ENCODE results near the gene MATN4.
"Not testable (repeated sequence)": the region's sequence is repeated elsewhere in the genome, so short reads cannot be mapped to it uniquely, and the experiment has no call there.

The MATN4 gene, protein sequence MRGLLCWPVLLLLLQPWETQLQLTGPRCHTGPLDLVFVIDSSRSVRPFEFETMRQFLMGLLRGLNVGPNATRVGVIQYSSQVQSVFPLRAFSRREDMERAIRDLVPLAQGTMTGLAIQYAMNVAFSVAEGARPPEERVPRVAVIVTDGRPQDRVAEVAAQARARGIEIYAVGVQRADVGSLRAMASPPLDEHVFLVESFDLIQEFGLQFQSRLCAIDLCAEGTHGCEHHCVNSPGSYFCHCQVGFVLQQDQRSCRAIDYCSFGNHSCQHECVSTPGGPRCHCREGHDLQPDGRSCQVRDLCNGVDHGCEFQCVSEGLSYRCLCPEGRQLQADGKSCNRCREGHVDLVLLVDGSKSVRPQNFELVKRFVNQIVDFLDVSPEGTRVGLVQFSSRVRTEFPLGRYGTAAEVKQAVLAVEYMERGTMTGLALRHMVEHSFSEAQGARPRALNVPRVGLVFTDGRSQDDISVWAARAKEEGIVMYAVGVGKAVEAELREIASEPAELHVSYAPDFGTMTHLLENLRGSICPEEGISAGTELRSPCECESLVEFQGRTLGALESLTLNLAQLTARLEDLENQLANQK

GRCh38 chr20:45308117-45308778, at the start of gene MATN4:
Gene MATN4, minus strand, starts transcription at chr20:45308299. Its CDS starts 2,717 bp downstream, at chr20:45305582.
- no peak for DNase-seq (ENCODE audit: low read depth)

DNA sequence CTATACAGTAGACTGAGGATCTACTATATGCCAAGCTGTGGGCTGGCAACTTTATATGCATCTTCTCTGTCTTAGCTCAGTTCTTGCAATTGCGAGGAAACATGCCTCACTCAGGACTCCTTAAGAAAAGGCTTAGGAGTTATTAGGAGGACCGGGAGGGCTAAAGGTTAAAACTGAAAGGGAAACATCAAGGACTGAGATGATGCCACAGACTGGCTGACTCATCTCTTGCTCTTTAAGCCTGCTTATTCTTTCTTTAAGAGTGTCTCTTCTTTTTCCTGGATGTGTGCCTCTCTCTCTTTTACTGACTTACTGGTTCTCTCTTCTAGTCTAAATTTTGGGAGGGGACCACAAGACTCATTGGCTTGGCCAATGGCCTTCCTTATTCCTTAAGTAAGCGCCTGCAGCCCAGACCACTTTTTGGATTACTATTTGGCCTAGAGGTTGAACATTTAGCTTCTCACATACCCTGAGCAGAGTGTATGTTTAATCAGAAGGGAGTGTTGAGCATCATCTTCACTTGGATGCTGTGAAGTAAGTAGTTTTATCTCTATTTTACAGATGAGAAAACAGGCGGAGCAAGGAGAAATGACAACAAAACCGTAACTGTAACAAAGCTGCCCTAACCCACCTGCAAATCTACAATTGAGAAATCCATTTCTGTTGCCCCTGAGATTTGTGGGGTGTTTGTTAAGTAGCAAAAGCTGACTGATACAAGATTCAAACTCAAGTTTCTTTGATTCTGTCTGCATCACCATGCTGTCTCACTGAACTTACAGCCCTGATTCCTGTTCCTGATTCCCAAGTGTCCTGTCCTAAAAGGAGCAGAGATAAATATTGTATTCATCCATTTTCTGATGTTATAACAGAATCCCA, 47.3 kb upstream of the MATN4 start:
- DNase-seq (ENCODE audit: low read depth), result peak; percentile 58

- no peak for DNase-seq (ENCODE audit: low read depth)
Observed at GRCh38 chr20:45354423-45355208, 46.5 kb upstream of the MATN4 start.

DNA sequence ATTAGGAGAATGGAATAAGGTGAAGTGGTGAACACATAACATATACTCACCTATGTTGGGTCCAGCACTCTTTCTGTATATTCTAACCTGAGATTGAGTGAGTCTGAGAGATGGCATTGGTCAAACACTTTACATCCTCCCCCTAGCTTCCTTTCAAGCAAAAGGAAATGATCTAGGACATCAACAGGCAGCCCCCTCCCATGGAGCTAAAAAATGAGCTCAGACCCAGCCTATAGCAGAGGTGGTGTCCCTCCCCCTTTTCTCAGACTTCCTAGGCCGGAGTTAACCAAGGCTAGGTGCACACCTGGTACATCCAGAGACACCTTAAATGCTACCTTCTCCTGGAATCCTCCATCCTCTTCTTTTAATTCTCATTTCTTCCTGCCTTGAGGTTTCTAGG, 45.6 kb upstream of the MATN4 start:
- DNase-seq (ENCODE audit: low read depth), result no peak

- no peak for DNase-seq (ENCODE audit: low read depth)
Observed at GRCh38 chr20:45352729-45353128, 44.6 kb upstream of the MATN4 start.

DNA sequence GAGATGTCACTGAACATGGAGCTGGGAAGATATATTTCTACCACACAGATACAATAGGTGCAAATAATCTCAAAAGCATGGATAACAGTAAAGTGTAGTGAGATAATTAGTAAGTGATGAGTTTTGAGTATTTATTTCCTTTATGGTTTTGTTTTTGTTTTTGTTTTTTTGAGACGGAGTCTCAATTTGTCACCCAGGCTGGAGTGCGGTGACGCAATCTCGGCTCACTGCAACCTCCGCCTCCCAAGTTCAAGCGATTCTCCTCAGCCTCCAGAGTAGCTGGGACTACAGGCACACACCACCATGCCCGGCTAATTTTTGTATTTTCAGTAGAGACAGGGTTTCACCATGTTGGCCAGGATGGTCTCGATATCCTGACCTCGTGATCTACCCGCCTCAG, 42.7 kb upstream of the MATN4 start:
- DNase-seq (ENCODE audit: low read depth), result not testable (repeated sequence)

DNA sequence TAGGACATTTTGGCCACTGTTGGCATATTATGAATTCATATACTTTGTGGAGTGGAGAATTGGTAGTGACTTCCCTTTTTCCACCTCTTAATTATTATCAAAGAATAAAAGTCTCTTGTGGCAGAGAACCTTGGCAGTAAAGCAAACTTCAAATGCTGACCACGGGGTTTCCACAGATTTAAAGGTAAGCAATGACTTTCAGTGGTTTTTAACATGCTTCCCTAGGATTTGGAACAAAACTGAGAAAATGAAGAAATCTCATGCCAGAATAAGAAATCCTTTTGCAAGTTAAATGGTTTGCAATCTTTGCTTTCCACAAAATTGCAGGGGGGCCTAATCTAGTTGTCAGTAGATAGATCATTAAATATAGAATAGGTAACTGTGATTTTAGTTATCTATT, 42.1 kb upstream of the MATN4 start:
- no peak for DNase-seq (ENCODE audit: low read depth)

DNA sequence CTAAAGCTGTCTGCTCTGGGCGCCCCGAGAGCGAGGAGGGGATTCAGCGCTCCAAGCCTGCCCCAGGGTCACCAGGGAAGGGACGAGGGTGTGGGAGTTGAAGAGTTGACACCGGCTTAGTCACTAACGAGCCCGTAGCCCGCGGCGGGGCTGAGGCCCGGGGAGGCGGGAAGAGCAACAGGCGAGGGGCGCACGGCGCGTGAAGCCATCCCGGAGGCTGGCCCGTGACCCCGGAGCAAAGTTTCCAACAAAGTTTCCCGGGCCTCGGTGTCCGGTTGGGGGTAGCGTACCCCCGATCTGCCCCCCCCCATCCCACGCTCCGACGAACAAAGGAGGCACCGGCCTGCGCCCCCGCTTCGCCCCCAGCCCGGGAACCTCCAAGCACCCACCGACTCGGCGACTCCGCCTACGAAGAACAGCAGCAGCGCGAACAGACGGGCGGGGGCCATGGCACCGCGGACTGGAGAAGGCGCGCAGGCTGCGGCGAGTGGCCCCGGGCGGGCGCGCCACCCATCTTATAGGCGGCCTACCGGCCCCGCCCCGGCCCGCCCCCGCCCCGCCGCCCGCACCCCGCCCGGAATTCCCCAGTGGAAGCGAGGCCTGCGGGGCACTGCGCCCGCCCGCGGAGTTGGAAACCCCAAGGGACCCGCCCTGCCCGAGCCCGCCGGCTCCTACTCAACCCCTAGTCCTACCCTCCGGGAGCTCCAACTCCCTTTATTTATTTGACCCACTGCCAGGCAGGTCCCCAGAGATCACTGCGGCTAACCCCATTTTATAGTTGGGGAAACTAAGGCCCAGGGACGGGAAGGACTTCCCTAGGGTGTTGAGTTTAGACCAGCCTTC, 40.1 kb upstream of the MATN4 start, which contains the start of gene SDC4:
Gene SDC4 (minus strand): TSS at position 489 of the 843 bp plus-strand sequence. CDS start 40 bp downstream, at position 449.
- DNase-seq (ENCODE audit: low read depth), result peak; percentile 74

DNA sequence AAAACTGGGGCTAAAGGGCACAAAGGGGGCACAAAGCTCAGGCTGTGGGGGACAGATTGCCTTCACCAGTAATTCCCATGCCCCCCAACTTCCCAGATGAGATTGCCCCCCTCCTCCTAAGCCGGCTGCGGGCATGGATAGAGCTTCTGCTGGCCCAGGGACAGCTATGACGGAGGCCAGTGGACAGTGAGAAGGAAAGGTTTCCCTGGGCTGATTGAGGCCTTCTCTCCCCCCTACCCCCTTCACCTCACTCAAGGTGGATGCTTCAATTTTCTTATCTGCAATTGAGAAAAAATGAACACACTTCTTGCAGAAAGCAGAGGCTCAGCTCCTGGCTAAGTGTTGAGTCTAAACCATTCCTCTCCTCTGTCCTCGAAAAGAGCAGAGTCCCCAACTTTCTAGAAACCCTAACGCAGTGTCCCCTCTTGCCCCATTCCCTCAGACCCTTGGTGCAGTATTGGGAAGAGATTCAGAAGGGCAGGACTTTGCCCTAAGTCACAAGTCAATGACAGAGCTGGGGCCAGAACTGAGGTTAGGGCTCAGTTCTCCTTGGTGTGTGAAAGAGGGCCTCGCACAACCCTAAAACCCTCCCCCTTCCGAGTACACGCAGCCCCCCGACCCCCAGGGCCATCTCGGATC, 39.3 kb upstream of the MATN4 start:
- DNase-seq (ENCODE audit: low read depth), result no peak

DNA sequence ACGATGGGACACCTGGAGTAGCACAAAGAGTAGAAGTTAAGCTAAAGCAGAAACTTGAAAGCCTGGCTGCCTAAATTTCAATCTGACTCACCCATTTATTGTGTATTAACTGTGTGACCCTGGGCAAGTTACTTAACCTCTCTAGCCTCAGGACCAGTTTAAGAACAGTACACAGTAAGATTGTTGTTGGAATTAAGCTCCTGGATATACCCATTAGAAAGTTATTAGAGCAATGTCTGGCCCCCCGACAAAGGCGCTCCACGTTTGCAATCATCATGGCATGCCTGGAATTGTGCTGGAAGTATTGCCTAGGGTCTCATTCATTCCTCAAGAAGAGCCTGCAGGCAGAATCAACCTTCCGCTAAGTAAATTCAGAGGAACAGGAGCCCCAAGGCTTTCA, 38.8 kb upstream of the MATN4 start:
- DNase-seq (ENCODE audit: low read depth), result no peak

- no peak for DNase-seq (ENCODE audit: low read depth)
Observed at GRCh38 chr20:45346291-45346718, 38.2 kb upstream of the MATN4 start.

DNA sequence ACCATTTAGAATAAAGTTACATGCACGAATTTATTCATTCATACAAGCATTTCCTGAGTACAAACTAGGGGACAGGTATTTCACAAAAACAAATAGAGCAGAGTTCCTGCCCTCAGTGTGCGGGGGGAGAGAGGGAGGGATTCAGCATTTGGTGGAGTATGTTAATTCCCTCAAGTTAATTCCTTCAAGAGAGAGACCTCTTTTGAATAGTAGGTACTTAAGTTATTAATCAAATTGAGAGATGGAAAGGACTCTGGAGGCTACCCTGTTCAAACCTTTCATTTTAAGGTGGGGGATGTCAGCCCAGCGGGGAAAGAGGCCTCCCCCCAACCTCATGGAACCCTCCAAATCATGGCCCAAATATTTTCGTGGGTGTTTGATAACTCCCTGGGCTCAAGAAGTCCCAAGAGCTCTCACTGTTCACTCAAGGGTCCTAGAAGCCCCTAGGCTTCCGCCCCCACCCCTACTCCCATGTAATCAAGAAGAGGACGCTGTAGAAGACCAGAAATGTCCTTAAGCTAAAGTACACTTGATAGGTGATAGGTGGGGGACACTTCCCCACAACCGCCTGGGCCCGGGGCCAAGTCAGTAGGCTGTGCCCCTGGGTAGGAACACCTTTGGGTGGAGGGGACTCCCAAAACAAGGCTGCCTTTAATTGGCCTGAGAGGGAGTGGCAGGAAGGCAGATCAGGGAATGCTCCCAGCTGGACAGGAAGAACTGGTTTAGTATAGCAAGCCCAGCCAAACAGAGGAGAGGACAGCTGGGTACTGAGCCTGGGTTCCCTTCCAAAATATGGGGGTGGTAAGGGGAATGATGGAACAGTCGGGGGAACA, 37.2 kb upstream of the MATN4 start:
- no peak for DNase-seq (ENCODE audit: low read depth)

- DNase-seq (ENCODE audit: low read depth), result peak; percentile 89
Observed at GRCh38 chr20:45344168-45344860, 36.2 kb upstream of the MATN4 start.

DNA sequence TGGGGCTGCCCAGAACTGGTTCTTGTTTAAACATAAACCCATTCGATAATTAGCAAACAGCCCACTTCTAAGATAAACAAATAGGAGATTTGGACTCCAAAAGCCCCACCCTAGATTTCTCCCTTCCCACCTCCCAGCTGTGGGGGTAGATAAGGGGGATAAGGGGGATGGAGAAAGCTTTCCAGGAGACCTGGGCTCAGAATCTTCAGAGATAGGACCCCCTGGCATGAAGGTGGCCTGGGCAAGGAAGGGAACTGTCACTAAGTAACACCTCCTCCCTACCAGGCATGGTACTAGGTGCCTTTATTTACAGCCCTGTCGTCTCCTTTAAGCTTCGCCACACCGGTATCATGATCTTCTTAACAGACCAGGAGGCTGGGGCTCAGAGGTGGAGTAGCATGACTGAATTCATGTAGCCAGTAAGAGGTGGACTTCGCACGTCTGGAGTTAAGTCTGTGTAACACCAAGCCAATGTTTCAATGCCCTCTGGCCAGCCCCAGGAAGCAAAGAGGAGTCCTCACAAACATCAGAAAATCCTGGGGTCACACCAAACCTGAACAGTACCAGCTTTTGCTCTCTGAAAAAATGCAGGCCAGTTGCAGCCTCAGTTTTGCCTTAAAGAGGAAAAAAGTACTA, 35.6 kb upstream of the MATN4 start:
- DNase-seq (ENCODE audit: low read depth), result no peak

DNA sequence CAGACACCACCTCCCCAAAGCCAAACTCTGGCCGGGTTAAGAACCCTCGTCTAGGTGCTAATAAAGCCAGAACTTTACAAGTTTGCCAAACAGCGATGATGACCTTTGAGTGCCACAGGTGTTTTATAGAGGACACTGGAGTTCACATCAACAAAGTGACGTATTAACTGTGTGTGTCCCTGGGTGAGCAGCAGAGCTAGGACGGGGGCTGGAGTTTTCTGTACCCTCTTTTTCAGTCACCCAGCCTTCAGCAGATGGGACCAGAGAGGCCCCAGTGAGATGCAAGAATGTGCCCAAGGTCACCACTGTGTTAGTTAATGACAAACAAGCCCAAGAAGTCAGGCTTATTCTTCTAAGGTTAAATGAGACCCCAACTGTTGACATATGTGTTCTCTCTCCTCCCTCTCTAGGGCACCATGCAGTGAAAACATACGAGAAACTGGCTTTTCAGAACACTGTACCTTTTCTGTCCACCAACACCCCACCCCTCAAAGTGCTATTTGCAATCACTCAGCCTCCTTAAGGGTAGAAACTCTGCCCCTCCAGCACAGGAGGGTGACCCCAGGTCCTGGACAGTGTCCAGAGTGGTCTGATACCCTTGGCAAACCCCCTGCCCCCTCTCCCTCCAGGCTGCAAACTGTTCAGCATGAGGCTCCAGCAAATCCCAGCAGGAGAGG, 34.9 kb upstream of the MATN4 start:
- DNase-seq (ENCODE audit: low read depth), result no peak

DNA sequence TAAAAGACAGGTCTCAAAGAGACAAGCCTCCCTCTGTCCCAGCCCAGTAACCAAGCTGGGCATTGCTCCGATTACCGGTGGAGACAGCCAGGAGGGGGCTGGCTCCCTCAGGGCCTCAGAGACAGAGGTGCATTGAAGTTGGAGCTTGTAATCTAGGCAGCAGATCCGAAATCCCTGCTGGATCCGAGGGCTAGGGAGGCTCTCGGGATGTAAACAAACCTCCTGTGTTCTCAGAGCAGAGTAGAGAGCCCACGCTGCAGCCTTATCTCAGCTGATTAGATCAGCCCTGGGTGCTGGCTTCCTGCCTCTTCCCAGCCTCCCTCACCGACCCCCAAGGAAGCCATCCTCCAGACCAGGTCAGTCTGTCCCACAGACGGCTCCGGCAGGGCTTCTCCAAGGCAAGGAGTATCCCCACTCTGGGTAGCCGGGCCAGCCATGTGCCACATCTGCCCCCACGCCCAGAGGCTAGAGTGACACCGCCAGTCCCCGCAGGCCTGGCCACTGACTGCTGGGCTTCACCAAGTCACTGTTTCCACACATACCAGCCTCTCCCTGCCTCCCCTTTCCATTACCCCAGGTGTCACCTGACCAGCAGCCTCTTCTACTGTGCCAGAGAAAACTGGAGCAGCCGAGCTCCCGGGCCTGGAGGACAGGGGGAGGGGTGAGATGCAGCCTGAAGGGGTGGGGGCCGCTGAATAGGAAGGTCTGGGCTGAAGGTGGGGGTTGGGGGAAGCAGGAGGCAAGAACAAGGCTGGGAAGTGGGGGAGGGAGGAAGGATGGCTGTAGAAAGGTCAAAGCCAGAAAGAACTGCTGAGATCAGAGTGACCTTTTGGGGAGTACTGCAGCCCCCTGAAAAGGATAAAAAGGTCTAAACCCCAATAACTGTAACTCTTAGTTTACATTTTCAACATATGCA, 34.1 kb upstream of the MATN4 start:
- peak; percentile 52 for DNase-seq (ENCODE audit: low read depth)
